HPDE6-E6E7 (cell line): ENCODE data around the gene GRID2.
A peak's percentile ranks its signal among the peaks of the same experiment; 100 is the strongest.

ENCODE experiments used
- DNase-seq: peaks from one replicate; pipeline ENCODE4 v3.0.0; 2011; ENCODE audit warnings: missing footprints; ENCODE audit errors: extremely low spot score

Gene GRID2

GRCh38 chr4:93066749-93067148 is 763.0 kb downstream of the GRID2 start:
- peak; percentile 6 for DNase-seq

DNA sequence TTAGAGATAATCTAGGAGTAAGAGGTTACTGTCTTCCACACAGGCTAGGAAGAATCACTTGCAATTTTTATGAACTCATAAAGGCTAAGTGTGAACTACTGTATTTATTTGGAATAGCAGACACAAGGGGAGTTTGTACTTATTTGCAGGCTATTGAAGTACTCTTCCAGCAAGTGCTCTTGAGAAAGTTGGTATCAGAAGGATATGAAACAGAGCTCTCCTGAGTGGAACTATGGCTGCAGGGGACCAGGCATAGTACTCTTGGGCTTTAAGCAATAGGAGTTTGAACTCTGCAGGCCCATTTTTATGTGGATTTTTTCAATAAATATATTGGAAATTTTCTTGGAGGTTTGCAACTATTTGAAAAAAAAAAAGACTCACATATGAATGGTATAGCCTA is 768.5 kb downstream of the GRID2 start:
- DNase-seq: no peak

DNA sequence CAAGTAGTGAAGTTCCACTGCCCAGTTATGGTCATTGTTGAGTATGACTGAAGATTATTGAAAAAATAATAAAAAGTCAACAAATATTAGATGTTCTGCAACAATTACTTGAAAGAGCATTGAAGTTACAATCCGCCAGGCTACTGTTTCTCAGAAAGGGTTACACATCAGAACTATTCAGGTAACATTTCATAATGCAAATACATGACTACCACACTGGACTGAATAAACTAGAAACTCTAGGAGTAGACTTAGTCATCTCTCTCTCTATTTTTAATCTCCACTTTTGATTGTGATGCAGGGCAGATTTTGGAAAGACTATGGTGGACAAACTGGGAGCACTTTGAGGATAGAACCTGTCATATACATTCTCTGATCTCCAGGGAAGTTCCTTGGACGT is 776.5 kb downstream of the GRID2 start:
- DNase-seq: no peak

DNA sequence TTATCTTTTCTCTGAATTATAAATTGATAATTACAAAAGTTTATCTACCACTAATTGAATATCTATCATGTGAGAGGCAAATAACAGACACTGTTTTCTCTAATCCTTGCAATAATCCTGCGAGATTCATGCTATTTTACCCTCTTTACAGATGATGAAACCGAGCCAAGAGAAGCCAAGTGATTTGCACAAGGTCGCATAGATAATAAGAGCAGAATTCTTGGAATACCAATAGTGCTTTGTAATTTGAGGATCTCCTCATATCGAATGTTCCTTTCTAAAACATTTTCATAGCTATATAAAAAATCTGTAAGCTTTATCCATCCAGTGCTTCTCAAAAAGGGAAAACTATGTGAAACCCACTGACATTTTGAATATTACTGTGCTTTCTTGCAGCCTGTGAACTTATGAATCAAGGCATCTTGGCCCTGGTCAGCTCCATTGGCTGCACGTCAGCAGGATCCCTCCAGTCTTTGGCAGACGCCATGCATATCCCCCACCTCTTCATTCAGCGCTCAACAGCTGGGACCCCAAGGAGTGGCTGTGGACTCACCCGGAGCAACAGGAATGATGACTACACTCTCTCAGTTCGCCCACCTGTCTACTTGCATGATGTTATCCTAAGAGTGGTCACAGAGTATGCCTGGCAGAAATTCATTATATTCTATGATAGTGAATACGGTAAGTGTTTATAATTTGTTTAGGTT is 781.0 kb downstream of the GRID2 start:
- no peak for DNase-seq

- no peak for DNase-seq
These were observed 782.6 kb downstream of the GRID2 start for GRCh38 chr4:93086356-93086755.

DNA sequence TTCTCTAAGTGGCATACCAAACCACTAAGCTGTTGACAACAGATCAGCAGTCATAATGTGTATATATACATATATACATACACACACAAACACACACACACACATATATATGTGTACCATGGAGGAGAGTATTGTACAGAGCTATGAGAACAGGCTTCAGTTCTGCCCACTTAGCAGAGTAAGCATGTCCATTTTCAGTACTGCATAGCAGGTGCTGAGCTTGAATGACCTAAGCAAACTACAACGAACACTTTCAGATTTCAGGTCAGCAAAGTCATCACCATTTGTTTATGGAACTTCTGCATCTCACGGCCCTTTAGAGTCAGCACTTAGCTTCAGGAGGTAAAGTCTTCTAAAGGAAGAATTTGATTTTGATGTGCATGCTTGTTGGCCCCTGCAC is 789.0 kb downstream of the GRID2 start:
- no peak for DNase-seq

GRCh38 chr4:93103042-93103441 is 799.3 kb downstream of the GRID2 start:
- DNase-seq: no peak

DNA sequence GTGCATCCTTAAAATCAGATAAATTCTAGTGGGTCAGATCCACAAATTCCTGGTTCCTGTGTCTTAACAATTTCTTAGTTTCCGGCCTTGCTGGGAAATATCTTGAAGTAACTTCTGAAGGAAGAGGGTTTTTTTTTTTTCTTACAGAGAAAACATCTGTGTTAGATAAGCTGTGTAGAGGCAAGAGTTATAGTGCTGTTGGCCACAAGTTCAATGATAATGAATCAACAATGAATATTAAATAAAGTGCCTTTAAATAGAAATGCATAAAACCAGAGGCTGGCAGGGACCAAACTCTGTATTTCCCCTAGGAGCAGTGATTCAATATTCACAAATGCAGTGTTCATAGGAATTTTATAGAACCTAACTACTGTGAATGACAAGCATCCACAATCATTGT is 812.9 kb downstream of the GRID2 start:
- no peak for DNase-seq

DNA sequence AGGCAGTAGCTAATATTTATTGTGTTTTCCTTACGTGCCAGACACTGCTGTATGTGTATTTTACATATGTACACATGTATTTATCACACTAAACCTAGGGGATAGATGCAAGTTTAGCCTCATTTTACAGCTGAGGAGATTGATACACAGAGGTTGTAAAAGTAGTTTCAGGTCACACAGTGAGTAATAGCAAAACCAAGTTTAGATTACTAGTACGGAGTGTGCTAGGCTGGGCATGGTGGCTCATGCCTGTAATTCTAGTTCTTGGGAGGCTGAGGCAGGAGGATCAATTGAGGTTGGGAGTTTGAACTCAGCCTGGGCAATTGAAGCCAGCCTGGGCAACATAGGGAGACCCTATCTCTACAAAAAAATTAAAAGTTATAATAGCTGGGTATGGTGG is 823.7 kb downstream of the GRID2 start:
- DNase-seq: no peak

- no peak for DNase-seq
These were observed 828.9 kb downstream of the GRID2 start for GRCh38 chr4:93132631-93133030.

- DNase-seq: no peak
These were observed 835.4 kb downstream of the GRID2 start for GRCh38 chr4:93139118-93139517.

DNA sequence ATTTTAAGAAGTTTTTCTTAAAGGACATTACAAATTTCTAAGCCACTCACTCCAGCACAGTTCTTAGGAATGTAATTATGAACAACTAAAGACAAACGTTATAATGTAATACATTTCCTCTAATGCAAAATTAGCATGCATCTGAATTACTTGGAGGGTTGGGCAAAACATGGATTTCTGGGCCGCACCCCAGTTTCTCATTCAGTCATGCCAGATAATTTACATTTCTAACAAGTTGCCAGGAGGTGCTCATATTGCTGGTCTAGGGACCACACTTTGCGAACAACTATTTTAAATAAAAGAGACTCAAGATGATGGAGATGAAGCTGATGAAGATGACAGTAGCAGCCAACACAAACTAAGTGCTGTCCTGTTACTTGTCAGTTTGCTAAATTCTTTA is 840.1 kb downstream of the GRID2 start:
- no peak for DNase-seq

GRCh38 chr4:93144644-93145043 is 840.9 kb downstream of the GRID2 start:
- DNase-seq: no peak

GRCh38 chr4:93147524-93148212 is 843.9 kb downstream of the GRID2 start:
- DNase-seq: no peak

- DNase-seq: no peak
These were observed 848.7 kb downstream of the GRID2 start for GRCh38 chr4:93152491-93152890.

DNA sequence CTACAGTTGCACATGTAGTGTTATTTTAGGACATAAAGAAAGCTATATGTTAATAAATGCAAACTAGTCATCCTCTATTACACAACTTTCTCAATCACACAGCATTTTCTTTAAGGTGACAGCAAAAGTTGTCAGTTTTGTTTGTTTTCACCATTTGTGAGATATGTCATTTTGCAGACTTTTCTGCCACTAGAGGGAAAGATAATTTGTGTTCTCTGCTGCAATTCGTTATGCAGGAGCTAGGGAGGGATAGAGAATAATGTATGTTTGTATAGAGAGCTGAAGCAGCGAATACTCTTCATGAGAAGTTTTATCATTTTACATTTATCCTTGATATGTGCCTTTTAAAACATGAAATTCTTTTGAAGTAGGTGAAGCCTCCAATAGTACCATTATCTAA is 854.2 kb downstream of the GRID2 start:
- no peak for DNase-seq

GRCh38 chr4:93168053-93168452 is 864.3 kb downstream of the GRID2 start:
- DNase-seq: no peak

- no peak for DNase-seq
These were observed 866.2 kb downstream of the GRID2 start for GRCh38 chr4:93169966-93170365.

- DNase-seq: no peak
These were observed 870.8 kb downstream of the GRID2 start for GRCh38 chr4:93174598-93174997.

GRCh38 chr4:93178279-93178678 is 874.5 kb downstream of the GRID2 start:
- no peak for DNase-seq

DNA sequence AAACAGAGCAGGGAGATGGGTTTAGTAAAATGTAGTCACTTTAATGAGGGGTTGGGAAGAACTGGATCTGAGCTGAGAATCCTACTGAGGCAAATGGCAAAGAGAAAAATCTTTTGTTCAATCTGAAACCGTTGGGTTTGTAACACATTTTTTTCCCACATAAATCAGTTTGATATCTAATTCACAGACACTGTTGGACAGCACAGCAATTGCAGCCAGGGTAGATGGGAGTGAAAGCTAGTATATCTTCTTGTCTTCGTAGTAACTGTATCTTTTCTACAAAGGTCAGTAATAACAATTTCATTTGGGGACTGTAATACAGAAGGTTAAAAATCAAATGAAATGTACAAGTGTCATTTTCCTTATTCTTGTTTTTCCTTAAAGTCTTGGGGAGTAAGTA is 875.3 kb downstream of the GRID2 start:
- no peak for DNase-seq

DNA sequence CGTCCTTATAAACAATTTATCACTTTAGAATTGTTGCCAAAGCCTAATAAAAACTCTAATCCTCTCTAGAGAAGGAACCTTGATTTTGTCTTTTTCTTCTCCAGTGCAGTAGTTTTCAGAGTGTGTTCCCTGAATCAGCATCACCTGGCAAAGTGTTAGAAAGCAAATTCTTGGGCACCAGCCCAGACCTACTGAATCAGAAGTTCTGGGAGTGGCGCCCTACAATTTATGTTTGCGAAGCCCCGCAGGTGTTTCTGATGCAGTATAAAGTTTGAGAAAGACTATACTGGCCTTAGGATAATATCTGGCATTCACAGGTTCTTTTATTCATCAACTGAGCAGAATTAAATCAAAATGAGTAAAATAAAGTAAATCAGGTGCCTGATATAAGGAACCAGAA is 879.0 kb downstream of the GRID2 start:
- peak; percentile 16 for DNase-seq

- DNase-seq: no peak
These were observed 879.8 kb downstream of the GRID2 start for GRCh38 chr4:93183576-93183975.

GRCh38 chr4:93184053-93184452 is 880.3 kb downstream of the GRID2 start:
- DNase-seq: no peak
